ENCODE measurements around the gene CD79A.

Gene CD79A

DNA sequence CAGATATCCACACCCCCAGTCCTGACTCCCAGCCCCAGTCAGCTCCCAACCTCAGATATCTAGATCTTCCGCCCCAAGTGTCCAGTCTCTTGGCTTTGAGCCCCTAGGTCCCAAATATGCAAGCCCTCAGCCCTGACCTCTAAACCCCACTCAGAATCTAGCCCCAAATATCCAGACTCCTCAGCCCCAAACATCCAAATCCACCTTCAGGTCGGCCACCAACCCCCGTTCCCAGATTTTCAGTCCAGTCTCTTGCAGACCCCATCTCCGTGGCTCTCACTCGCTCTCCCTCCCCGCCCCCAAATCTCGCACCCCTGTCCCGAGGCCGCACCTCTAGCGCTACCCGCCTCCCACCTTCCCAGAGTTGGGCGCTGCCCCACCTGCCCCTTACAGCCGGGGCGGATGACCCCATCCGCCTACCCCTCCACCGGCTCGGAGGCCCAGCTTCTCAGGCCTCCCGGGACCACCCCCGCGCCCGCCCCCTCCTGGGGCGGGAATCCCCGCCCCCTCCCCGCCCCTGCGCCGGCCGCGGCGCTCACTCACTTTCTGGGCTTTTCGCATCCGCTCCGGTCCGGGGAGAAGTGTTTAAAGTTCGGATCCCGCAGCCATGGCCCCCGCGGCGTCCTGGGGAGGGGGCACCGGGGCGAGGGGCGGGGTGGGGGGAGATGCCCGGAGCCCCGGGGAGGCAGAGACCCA, 50.6 kb downstream of the CD79A start:
- Mint-ChIP-seq H3K4me1 (peaks cover 11% of the 10 kb centered on the region), H3K4me3 (peak overlapping the region; percentile 75 to 83 (median 82)), H3K9me3 (no peaks in the 10 kb centered on the region), H3K36me3 (ENCODE audit: low read depth) (no peaks in the 10 kb centered on the region), H3K27ac (no peak overlapping the region), H3K27me3 (ENCODE audit: low read depth) (peaks cover 46% of the 10 kb centered on the region)
- TF ChIP-seq, protein P1, sequence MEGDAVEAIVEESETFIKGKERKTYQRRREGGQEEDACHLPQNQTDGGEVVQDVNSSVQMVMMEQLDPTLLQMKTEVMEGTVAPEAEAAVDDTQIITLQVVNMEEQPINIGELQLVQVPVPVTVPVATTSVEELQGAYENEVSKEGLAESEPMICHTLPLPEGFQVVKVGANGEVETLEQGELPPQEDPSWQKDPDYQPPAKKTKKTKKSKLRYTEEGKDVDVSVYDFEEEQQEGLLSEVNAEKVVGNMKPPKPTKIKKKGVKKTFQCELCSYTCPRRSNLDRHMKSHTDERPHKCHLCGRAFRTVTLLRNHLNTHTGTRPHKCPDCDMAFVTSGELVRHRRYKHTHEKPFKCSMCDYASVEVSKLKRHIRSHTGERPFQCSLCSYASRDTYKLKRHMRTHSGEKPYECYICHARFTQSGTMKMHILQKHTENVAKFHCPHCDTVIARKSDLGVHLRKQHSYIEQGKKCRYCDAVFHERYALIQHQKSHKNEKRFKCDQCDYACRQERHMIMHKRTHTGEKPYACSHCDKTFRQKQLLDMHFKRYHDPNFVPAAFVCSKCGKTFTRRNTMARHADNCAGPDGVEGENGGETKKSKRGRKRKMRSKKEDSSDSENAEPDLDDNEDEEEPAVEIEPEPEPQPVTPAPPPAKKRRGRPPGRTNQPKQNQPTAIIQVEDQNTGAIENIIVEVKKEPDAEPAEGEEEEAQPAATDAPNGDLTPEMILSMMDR (IDR thresholded peaks at IDR 0.05; ENCODE audit: unreplicated experiment in 3 of 3), result no peak

DNA sequence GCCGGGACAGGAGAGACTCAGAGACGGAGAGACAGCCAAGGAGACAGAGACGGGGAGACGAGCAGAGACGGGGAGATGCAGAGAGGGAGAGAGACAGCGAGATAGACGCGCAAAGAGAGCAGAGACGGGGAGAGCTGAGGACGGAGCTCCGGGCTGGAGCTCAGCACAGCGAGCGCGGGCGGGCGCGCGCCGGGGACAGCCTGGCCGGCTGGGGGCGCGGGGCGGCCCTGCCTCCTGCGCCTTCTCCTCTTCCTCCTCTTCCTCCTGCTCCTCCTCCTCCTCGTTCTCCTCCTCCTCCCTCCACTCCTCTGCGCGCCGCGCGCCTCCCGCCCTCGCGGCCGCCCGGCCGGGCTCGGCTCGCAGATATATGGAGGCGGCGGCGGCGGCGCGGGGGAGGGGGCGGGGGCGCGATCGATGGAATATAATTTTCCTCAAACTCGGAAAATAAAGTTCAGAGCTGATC, 51.2 kb downstream of the CD79A start, which contains the start of gene ERFL:
Gene ERFL (minus strand): TSS at position 229 of the 463 bp plus-strand sequence. CDS start 15,530 bp downstream, outside the sequence.
- peak within 1 kb of the TSS; percentile 80 to 83 (median 82) for H3K4me3 Mint-ChIP-seq
- H3K27ac Mint-ChIP-seq, result no peak within 1 kb of the TSS
- peaks cover 52% of the 10 kb centered on the region for H3K27me3 Mint-ChIP-seq (ENCODE audit: low read depth)
- no peaks in the 10 kb centered on the region for H3K9me3 Mint-ChIP-seq
- H3K4me1 Mint-ChIP-seq, result peaks cover 11% of the 10 kb centered on the region
- TF ChIP-seq, protein P1 (IDR thresholded peaks at IDR 0.05; ENCODE audit: unreplicated experiment in 3 of 3), result no peak
- no peaks in the 10 kb centered on the region for H3K36me3 Mint-ChIP-seq (ENCODE audit: low read depth)

DNA sequence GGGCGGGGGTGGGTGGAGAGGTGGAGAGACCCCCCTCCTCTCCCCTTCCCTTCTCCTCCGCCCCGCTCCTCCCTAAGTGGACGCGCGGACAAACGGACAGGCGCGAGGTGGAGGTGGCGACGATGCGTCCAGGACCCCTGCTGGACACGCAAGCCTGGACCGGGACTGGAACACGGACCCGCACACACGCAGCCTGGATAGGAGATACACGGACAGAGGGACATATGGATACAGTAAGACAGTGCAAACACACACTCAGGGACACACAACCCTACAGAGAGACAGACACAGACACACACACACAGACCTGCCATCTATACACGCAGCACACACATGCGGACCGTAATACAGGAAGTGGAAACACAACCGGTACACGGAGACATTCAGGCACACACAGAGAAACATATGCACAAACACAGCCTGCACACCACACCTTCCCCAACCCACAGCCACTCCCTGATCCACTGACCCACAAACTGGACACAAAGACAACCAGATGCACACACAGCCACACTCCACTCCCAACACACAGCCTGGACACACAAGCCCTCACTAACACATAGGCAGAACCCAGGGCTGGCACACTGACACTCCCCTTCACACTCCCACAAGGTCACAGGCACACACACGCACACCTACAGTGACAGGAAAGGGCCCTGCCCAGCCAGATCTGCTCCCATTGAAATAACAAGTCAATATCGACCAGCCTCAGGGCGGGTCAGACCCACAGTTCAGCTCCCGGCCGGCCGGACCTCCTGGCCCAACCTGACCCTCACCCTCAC, 51.9 kb downstream of the CD79A start:
- Mint-ChIP-seq H3K9me3 (no peaks in the 10 kb centered on the region), H3K27ac (no peak overlapping the region), H3K27me3 (ENCODE audit: low read depth) (peaks cover 59% of the 10 kb centered on the region), H3K4me3 (peak overlapping the region; percentile 72 to 81 (median 80)), H3K4me1 (peaks cover 16% of the 10 kb centered on the region), H3K36me3 (ENCODE audit: low read depth) (no peaks in the 10 kb centered on the region)
- TF ChIP-seq, protein P1 (IDR thresholded peaks at IDR 0.05; ENCODE audit: unreplicated experiment in 3 of 3), result no peak

DNA sequence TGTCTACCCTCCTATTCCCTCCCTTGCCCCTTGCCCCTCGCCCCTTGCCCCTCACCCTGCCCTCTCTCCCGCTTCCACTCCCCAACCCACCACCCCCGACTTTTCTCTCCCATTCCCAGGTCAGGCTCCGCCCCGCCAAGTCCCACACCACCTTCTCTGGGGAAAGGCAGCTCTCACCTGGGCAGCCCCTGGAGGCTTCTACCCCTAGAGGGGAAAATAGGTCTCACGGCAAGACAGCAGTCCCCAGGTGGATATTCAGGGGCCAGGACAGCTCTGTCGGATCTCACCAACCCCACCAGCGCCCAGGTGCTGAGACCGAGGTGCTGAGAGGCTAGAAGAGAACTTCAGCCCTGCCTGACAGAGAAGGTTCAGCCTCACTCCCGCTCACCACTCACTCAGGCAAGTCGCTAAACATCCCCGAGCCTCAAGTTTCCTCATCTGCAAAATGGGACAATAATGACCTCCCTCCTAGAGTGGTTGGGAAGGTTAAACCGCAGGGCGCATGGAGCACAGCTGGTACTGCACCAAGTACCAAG, 52.5 kb downstream of the CD79A start:
- peak overlapping the region; percentile 65 to 80 (median 72) for H3K4me3 Mint-ChIP-seq
- no peak overlapping the region for H3K27ac Mint-ChIP-seq

DNA sequence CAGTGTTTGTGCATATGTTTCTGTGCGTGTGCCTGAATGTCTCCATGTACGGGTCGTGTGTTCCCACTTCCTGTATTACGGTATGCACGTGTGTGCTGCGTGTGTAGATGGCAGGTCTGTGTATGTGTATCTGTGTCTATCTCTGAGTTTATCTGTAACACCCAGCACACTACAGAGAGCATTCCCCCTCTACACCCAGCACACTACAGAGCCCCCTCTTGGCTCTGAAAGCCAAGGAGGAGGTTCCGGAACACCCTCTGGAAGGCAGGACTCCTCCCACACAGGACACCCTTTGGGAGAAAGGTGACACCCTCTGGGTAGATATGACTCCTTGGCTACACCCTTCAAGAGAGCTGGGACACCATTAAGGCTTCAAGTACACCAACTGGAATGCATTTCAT, 53.2 kb downstream of the CD79A start:
- Mint-ChIP-seq H3K27me3 (ENCODE audit: low read depth) (peaks cover 73% of the 10 kb centered on the region), H3K36me3 (ENCODE audit: low read depth) (no peaks in the 10 kb centered on the region), H3K9me3 (no peaks in the 10 kb centered on the region), H3K27ac (no peak overlapping the region), H3K4me3 (peak overlapping the region; percentile 58 to 67 (median 65)), H3K4me1 (peaks cover 19% of the 10 kb centered on the region)
- TF ChIP-seq, protein P1 (IDR thresholded peaks at IDR 0.05; ENCODE audit: unreplicated experiment in 3 of 3), result no peak

More for the DNA sequence above, 52.5 kb downstream of the CD79A start:
- TF ChIP-seq, protein P1 (IDR thresholded peaks at IDR 0.05; ENCODE audit: unreplicated experiment in 3 of 3), result no peak
- H3K27me3 Mint-ChIP-seq (ENCODE audit: low read depth), result peaks cover 66% of the 10 kb centered on the region
- no peaks in the 10 kb centered on the region for H3K9me3 Mint-ChIP-seq
- no peaks in the 10 kb centered on the region for H3K36me3 Mint-ChIP-seq (ENCODE audit: low read depth)
- H3K4me1 Mint-ChIP-seq, result peaks cover 16% of the 10 kb centered on the region
